GM18517 (cell line): Measurements from ENCODE around the gene OTUD5.
"Not testable (repeated sequence)": the region's sequence is repeated elsewhere in the genome, so short reads cannot be mapped to it uniquely, and the experiment has no call there.

Experiments
- ATAC-seq: cut with Tn5 transposase; IDR thresholded peaks from one replicate; pipeline ENCODE4 v1.9.1; 2021; ENCODE audit warnings: mild to moderate bottlenecking, moderate library complexity; ENCODE audit not compliant: unreplicated experiment

Gene OTUD5

DNA sequence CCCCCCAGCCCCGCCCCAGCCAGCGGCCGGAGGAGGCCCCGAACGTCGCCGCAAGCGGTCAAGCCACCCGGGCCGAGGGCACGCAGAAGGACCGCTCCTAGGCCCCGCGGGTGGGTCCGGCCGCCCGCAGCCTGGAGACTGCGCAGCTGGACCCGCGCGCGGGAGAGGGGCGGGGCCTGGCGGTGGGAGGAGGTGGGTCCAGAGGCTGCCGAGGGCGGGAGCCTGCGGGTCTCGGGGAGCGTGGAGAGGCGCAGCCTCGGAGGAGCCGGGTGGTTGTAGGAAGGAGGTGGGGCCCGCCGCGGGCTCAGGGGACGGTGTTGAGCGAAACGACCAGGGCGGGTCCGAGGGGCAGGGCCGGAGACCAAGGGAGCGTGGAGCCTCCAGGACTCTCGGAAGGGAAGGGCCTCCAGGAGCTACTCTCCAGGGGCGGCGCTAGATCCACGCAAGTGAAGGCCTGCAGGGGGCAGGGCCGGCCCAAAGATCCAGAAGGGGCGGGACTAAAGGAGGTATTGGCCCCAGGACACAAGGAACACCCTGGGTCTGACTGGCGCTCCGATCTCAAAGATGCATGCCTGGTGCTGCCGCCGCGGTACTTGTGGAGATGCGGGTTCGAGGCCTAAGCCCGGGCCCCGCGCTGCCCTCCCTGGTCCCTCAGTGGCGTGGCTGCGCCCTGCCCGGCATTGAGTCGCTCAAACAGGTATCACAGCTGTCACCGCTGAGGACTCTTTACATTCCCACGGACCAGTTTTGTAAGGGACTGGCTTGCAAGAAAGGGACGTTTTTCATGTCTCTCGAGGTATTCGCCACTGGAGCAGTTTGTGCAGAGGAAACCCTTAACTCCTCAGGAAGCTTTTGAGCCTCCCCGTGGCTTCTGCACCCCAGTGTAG is 65.8 kb downstream of the OTUD5 start:
- ATAC-seq = peak; percentile 70

- peak; percentile 27 for ATAC-seq
Observed at GRCh38 chrX:48890934-48891401, 66.4 kb downstream of the OTUD5 start.

DNA sequence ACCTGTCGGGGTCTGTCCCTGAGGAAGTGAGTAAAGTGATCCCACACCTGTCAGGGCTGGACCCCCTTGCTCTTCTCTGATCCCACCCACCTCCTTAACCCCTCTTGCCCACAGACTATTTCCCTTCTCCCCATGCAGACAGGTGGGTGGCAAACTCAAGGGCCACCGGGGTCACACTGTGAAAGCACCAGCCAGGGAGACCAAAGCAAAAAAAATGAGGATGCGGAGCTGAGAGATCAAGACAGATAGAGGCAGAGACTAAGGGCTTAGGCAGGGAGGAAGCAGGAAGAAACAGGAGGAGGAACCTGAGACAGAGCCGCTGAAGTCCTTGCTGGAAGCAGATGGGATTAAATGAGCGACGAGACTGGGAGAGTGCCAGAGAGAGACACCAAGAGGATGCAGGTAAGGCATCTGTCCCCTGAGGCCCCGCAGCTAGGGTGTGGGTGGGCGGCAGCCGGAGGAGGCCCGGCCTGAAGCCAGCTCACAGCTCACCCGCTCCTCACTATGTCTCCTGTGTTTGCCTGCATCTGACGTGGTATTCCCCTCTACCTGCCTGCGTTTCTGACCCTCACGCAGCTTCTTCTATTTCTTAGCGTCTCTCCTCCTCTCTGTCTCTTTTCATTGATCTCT is 67.0 kb downstream of the OTUD5 start:
- peak; percentile 20 for ATAC-seq

GRCh38 chrX:48886586-48886985 is 70.8 kb downstream of the OTUD5 start:
- ATAC-seq = not testable (repeated sequence)

DNA sequence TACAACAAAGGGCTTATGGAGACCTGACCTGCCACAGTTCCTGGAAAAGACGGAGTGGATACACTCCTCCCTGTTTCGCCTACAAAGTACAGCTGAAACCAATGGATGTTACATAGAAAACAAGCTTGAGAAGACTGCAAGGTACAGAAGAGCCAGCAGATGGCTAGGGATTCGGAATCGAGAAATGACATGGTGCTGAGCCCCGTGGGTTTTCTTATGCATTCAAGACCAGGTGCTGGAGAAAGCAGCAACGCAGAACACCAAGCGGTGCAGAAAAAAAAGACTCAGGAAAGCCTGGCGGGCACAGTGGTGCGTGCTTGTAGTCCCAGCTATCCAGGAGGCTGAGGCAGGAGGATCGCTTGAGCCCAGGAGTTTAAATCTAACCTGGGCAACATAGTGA is 73.7 kb downstream of the OTUD5 start:
- ATAC-seq = no peak

- not testable (repeated sequence) for ATAC-seq
Observed at GRCh38 chrX:48876944-48877343, 80.5 kb downstream of the OTUD5 start.
